ENCODE data around the gene PRDM15. TPM values are rescaled to one million over a fixed set of nuclear protein-coding genes. Genes with fewer than 3 reads are reported as not detected.
"Not testable (repeated sequence)": the region's sequence is repeated elsewhere in the genome, so short reads cannot be mapped to it uniquely, and the experiment has no call there.

Gene PRDM15
- total RNA-seq, 4 donors from 2014 or later: 6.4 to 88.4 (median 21.1) TPM

DNA sequence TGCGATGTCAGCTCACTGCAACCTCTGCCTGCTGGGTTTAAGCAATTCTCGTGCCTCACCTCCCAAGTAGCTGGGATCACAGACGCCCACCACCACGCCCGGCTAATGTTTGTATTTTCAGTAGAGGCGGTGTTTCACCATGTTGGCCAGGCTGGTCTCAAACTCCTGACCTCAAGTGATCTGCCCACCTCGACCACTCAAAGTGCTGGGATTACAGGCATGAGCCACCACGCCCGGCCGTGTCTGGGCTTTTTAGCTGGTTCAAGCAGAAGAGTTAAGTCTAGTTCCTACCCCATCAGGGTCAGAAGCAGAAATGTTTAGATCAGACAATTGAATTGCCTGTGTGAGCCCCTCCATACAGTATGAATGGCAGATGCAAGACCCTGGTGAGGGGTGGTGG lies 84.5 kb downstream of the PRDM15 start:
- in situ Hi-C loops (cut with MboI; ENCODE audit: low pct_ligation_motif_present in 1 of 4, low pct_unique_long_range_greater_than_20kb in 1 of 4, low sequenced_read_pairs in 3 of 4) (loop anchor here in 2 of 4 donors (10.0 to 25.0 kb wide), 2 partner anchors 157 to 180 kb away; no protein-coding TSS in a partner anchor), intact Hi-C loops (cut with DNase I; ENCODE audit: low total_unique reads) (no loop called here)
- Histone ChIP-seq H3K36me3 (no peaks in the 10 kb centered on the region), H3K4me3 (no peak overlapping the region), H3K9me3 (peaks cover 3 to 7% of the 10 kb centered on the region in 2 donors), H3K4me1 (no peaks in the 10 kb centered on the region), H3K27ac (no peak overlapping the region), H3K27me3 (peaks cover 30% of the 10 kb centered on the region)
- 91% methylated on average over 10 of the region's 10 CpGs; no CpG with 5 or more reads in 1 of the 2 donors for WGBS, 2 donors (ENCODE audit: low coverage in 1 of 2)
- DNase-seq: no peak
- TF ChIP-seq POLR2A (IDR thresholded peaks at IDR 0.05) (no peak), POLR2AphosphoS5 (IDR thresholded peaks at IDR 0.05) (no peak), EP300 (IDR thresholded peaks at IDR 0.05; ENCODE audit: low read depth) (no peak)
- TF ChIP-seq, protein P1, sequence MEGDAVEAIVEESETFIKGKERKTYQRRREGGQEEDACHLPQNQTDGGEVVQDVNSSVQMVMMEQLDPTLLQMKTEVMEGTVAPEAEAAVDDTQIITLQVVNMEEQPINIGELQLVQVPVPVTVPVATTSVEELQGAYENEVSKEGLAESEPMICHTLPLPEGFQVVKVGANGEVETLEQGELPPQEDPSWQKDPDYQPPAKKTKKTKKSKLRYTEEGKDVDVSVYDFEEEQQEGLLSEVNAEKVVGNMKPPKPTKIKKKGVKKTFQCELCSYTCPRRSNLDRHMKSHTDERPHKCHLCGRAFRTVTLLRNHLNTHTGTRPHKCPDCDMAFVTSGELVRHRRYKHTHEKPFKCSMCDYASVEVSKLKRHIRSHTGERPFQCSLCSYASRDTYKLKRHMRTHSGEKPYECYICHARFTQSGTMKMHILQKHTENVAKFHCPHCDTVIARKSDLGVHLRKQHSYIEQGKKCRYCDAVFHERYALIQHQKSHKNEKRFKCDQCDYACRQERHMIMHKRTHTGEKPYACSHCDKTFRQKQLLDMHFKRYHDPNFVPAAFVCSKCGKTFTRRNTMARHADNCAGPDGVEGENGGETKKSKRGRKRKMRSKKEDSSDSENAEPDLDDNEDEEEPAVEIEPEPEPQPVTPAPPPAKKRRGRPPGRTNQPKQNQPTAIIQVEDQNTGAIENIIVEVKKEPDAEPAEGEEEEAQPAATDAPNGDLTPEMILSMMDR (IDR thresholded peaks at IDR 0.05): no peak

- no peak overlapping the region for H3K27ac ChIP-seq
- no peak overlapping the region for H3K4me3 ChIP-seq
- no peaks in the 10 kb centered on the region for H3K4me1 ChIP-seq
- no peak for DNase-seq
- 89 to 92% methylated on average over 3 of the region's 3 CpGs for WGBS, 2 donors (ENCODE audit: low coverage in 1 of 2)
- peaks cover 3 to 7% of the 10 kb centered on the region in 2 donors for H3K9me3 ChIP-seq
- TF ChIP-seq POLR2AphosphoS5 (IDR thresholded peaks at IDR 0.05): no peak
- TF ChIP-seq POLR2A (IDR thresholded peaks at IDR 0.05): no peak
- no peak for TF ChIP-seq EP300 (IDR thresholded peaks at IDR 0.05; ENCODE audit: low read depth)
- TF ChIP-seq, protein P1 (IDR thresholded peaks at IDR 0.05): no peak
- intact Hi-C loops (cut with DNase I; ENCODE audit: low total_unique reads): no loop called here
- H3K36me3 ChIP-seq: no peaks in the 10 kb centered on the region
- in situ Hi-C loops (cut with MboI; ENCODE audit: low pct_ligation_motif_present in 1 of 4, low pct_unique_long_range_greater_than_20kb in 1 of 4, low sequenced_read_pairs in 3 of 4): loop anchor here in 2 of 4 donors (10.0 to 25.0 kb wide), 2 partner anchors 155 to 178 kb away; no protein-coding TSS in a partner anchor
- H3K27me3 ChIP-seq: peaks cover 49% of the 10 kb centered on the region
Measured at GRCh38 chr21:41792711-41793110, 86.4 kb downstream of the PRDM15 start.

GRCh38 chr21:41786509-41786987 lies 92.6 kb downstream of the PRDM15 start:
- Histone ChIP-seq H3K36me3 (no peaks in the 10 kb centered on the region), H3K4me3 (no peak overlapping the region), H3K27me3 (peaks cover 93% of the 10 kb centered on the region), H3K27ac (no peak overlapping the region), H3K9me3 (no peaks in the 10 kb centered on the region), H3K4me1 (peaks cover 0 to 21% (median 10%) of the 10 kb centered on the region in 4 donors)
- TF ChIP-seq POLR2AphosphoS5 (IDR thresholded peaks at IDR 0.05) (no peak), EP300 (IDR thresholded peaks at IDR 0.05; ENCODE audit: low read depth) (no peak), POLR2A (IDR thresholded peaks at IDR 0.05) (no peak)
- TF ChIP-seq, protein P1 (IDR thresholded peaks at IDR 0.05): no peak
- in situ Hi-C loops (cut with MboI; ENCODE audit: low pct_ligation_motif_present in 1 of 4, low pct_unique_long_range_greater_than_20kb in 1 of 4, low sequenced_read_pairs in 3 of 4) (loop anchor here in 1 of 4 donors (25.0 kb wide), 1 partner anchor 149 kb away; no protein-coding TSS in a partner anchor), intact Hi-C loops (cut with DNase I; ENCODE audit: low total_unique reads) (no loop called here)
- DNase-seq: no peak
- 21 to 26% methylated on average over 2 to 13 of the region's 13 CpGs for WGBS, 2 donors (ENCODE audit: low coverage in 1 of 2)

- H3K36me3 ChIP-seq; H3K4me3 ChIP-seq; DNase-seq; H3K9me3 ChIP-seq; intact Hi-C loops (cut with DNase I; ENCODE audit: low total_unique reads); H3K27ac ChIP-seq: not testable (repeated sequence)
- H3K4me1 ChIP-seq: peaks cover 0 to 21% (median 11%) of the 10 kb centered on the region in 4 donors
- peaks cover 98% of the 10 kb centered on the region for H3K27me3 ChIP-seq
- in situ Hi-C loops (cut with MboI; ENCODE audit: low pct_ligation_motif_present in 1 of 4, low pct_unique_long_range_greater_than_20kb in 1 of 4, low sequenced_read_pairs in 3 of 4): loop anchor here in 1 of 4 donors (25.0 kb wide), 1 partner anchor 148 kb away; no protein-coding TSS in a partner anchor
- WGBS, 2 donors (ENCODE audit: low coverage in 1 of 2): 68 to 74% methylated on average over 7 to 12 of the region's 12 CpGs
Measured at GRCh38 chr21:41785262-41785661, 93.9 kb downstream of the PRDM15 start.

All from transverse colon (tissue), 4 donors.